B cell (primary cell): Measurements from ENCODE around the gene STEAP2.

Experiments used
- EZH2 ChIP-seq: IDR thresholded peaks from 2 replicates; pipeline ENCODE4 v1.6.1; 2012; ENCODE audit warnings: borderline replicate concordance, low read depth, mild to moderate bottlenecking, moderate library complexity, low read length; ENCODE audit not compliant: insufficient read depth, poor library complexity, severe bottlenecking
- TF ChIP-seq, protein P1 (sequence below): fragments of 200-600 bp; IDR thresholded peaks from one replicate; pipeline ENCODE4 v1.8.0; 2022; ENCODE audit warnings: antibody characterized with exemption, mild to moderate bottlenecking

DNA sequence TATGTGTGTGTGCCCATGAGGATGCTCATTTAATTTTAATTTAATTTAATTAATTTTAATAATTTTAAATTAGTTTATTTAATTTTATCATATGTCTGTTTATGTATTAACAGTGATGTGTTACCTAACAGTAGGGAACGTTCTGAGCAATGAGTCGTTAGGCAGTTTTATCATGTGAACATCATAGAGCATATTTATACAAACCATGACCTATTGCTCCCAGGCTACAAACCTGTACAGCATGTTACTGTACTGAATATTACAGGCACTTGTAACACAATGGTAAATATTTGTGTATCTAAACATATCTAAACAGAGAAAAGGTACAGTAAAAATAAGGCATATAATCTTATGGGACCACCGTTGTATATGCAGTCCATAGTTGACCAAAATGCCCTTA is 19.8 kb downstream of the STEAP2 start:
- TF ChIP-seq, protein P1, sequence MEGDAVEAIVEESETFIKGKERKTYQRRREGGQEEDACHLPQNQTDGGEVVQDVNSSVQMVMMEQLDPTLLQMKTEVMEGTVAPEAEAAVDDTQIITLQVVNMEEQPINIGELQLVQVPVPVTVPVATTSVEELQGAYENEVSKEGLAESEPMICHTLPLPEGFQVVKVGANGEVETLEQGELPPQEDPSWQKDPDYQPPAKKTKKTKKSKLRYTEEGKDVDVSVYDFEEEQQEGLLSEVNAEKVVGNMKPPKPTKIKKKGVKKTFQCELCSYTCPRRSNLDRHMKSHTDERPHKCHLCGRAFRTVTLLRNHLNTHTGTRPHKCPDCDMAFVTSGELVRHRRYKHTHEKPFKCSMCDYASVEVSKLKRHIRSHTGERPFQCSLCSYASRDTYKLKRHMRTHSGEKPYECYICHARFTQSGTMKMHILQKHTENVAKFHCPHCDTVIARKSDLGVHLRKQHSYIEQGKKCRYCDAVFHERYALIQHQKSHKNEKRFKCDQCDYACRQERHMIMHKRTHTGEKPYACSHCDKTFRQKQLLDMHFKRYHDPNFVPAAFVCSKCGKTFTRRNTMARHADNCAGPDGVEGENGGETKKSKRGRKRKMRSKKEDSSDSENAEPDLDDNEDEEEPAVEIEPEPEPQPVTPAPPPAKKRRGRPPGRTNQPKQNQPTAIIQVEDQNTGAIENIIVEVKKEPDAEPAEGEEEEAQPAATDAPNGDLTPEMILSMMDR: no peak
- no peak for TF ChIP-seq EZH2
